Neural cell (in vitro differentiated cells): ENCODE data around the gene ZNF503.

Experiments
- EP300 ChIP-seq: fragments of 450-650 bp; conservative IDR thresholded peaks from 2 replicates; pipeline ENCODE4 v1.6.1; 2014; ENCODE audit warnings: antibody characterized with exemption, mild to moderate bottlenecking, moderate library complexity; ENCODE audit not compliant: poor library complexity, severe bottlenecking
- EZH2 ChIP-seq: fragments of 200-600, 300-800 bp; shearing (Covaris generic), sonication (generic); IDR thresholded peaks from 2 replicates; pipeline ENCODE4 v1.6.1; 2014; ENCODE audit warnings: antibody characterized with exemption, low read length, borderline replicate concordance, mild to moderate bottlenecking; ENCODE audit not compliant: insufficient read depth, poor library complexity, severe bottlenecking
- REST ChIP-seq: IDR thresholded peaks from 2 replicates; pipeline ENCODE4 v1.6.1; 2012; ENCODE audit warnings: borderline replicate concordance

- no peak for TF ChIP-seq EP300
- TF ChIP-seq REST, result no peak
- TF ChIP-seq EZH2, result no peak
Observed at GRCh38 chr10:75414527-75414926, 13.0 kb upstream of the ZNF503 start.
